Globus pallidus (tissue), 1 donor: ENCODE data around the gene XYLT1.
"Not testable (repeated sequence)": the region's sequence is repeated elsewhere in the genome, so short reads cannot be mapped to it uniquely, and the experiment has no call there.

Source experiments
- DNase-seq: peaks from one replicate; pipeline ENCODE4 v3.0.0-alpha.2; 2015; ENCODE audit warnings: low spot score

The XYLT1 gene

GRCh38 chr16:17483351-17483750 lies 12.6 kb upstream of the XYLT1 start:
- no peak for DNase-seq

GRCh38 chr16:17482341-17482740 lies 11.6 kb upstream of the XYLT1 start:
- DNase-seq = not testable (repeated sequence)

GRCh38 chr16:17481736-17482135 lies 11.0 kb upstream of the XYLT1 start:
- no peak for DNase-seq

DNA sequence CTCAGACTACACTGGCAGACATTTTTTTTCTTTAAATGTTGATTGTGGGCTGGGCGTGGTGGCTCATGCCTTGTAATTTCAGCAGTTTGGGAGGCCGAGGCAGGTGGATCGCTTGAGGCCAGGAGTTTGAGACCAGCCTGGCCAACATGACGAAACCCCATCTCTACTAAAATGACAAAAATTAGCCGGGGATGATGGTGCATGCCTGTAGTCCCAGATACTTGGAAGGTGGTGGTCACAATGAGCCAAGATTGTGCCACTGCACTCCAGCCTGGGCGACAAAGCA lies 6.4 kb upstream of the XYLT1 start:
- DNase-seq = not testable (repeated sequence)

DNA sequence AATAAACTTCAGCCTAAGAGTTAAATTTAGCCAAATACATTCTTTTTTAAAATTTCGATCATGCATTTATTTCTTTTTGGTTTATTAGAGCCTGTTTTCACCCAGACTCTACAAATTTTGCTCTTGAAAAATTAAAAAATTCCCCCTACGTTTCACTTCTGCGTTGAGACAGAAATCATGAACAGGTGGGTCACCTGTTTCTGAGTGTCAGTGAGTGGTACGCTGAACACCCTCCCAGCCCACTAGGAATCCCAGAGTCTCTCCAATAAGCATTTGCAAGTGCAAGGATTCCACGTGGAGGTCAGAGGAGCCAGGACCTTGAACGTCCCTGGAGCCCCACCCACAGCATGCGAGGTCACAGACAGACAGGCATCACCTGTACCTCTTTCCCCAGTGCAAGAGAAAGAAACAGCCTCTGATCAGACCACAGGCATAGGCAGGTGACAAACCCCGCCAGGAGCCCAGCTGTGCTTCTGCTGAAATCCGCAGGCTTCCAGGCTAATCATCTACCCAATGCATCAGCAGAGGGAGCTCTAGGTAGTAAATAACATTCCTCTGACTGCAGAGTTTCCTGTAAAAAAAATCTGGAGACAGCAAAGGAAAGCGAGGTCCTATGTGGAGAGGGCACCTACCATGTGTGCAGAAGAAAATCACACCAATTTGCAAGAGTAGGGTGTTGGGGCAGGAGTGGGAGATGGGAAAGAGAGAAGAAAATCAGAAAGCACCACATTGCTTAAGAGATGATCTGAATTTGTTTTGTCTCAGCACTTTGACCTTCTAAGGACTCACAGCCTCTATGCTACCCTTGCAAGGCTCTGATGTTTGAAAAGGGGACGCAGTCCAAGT lies 5.9 kb upstream of the XYLT1 start:
- no peak for DNase-seq

DNA sequence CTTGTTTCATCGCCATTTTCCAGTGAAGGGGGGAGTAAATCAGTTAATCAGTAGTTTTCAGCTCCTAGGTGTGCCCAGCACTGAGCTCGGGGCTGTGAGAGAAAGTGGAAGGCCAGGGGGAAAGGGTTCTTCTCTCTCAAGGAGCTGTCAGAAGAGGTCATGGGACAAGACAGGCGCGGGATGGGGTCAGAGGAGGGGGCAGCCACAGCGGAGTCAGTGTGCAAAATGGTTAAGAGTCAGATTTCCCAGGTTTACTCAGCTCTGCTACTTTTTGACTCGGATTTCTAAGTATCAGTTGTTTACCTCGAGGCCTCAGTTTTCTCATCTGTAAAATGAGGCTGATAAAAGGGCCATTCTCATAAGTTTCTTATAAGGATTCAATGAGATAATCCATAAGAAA lies 4.3 kb upstream of the XYLT1 start:
- DNase-seq = no peak

- no peak for DNase-seq
Observed at GRCh38 chr16:17474572-17474971, 3.8 kb upstream of the XYLT1 start.

- no peak for DNase-seq
Observed at GRCh38 chr16:17474037-17474436, 3.3 kb upstream of the XYLT1 start.

DNA sequence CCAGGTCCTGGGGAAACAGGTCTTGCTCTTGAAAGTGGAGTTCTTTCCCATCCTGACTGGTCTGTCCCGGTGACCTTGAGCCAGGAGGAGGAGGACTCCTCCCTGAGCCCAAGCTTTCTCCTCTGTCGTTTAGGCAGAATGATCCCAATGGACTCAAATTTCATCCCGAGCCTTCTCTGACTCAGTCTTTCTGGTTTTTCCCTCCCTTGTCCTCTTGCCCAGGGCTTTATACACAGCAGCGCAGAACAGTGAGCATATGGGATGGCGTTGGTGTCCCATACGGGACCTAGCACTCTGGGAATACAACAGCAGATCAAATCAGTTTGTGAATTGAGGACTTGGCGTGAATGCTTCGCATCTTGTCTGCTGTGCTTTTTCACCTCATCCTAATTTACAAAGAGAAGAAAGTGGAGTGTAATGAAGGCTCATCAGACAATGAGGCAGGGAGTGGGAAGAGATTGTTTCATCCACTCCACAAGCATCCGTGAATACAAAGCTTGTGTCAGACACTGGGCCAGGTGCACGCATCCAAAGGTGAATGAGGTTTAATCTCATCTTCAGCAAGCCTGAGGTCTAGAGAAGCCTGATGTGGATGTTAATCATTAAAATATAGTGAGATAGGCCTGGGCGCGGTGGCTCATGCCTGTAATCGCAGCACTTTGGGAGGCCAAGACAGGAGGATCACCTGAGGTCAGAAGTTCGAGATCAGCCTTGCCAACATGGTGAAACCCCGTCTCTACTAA lies 1.1 kb upstream of the XYLT1 start:
- DNase-seq = no peak

GRCh38 chr16:17470182-17470907 lies 415 bp downstream of the XYLT1 start:
- no peak for DNase-seq

DNA sequence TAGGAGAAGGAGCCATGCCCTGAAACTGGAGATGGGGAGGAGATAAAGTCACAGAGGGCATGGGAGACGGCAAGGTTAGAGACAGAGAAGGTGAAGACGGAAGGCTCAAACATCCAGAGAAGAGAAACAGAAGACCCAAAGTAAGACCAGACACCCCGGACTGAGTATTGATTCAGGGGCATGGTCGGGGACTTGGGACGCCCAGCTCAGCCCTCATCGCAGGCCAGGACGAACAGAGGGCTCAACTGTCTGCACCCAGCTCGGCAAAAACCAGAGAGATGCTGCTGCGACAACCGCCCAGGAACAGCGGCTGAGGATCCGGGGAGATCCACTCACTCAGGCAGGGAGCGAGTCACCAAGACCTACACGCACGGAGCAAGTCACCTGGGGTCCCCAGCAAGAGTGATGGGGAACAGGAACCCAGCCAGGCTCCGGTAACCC lies 999 bp downstream of the XYLT1 start:
- DNase-seq = no peak

- no peak for DNase-seq
Observed at GRCh38 chr16:17469011-17469740, 1.6 kb downstream of the XYLT1 start.

DNA sequence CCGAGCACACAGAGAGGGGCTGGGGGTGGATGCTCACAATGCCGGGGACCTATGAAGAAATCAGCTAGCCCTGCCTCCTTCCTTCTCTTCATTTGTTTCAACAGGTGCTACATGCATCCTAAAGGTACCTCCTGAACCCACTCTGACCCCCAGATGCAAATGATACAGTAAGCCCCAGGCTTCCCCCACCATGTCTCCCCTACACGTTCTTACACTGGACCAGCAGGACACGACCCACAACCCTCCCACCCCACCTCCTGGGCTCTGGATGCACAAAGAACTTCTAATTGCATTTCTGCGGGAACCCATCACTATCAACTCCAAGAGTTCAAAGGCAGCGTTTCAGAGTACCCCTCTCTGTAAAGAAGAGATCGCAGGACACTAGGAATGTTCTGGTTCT lies 2.1 kb downstream of the XYLT1 start:
- no peak for DNase-seq

- DNase-seq = peak; percentile 87
Observed at GRCh38 chr16:17467923-17468540, 2.7 kb downstream of the XYLT1 start.

DNA sequence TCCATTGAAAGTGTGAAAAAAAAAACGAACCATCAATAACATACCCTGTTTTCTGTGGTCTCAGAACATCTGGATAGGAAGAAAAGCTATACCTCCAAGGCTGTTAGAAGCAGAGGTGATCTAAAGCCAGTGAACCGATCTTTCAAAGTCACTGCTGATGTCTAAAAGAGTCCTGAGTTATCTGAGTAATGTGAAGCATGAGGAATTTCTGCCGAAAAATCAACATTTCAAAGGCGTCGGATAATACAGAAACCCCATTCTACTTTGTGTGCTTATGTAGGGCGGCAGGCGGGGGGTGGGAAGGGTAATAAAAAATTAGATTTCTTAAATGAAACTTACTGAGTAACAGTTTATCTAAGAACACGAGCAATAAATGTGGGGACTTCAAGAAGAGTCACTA lies 3.9 kb downstream of the XYLT1 start:
- no peak for DNase-seq

GRCh38 chr16:17465460-17465859 lies 5.3 kb downstream of the XYLT1 start:
- no peak for DNase-seq

DNA sequence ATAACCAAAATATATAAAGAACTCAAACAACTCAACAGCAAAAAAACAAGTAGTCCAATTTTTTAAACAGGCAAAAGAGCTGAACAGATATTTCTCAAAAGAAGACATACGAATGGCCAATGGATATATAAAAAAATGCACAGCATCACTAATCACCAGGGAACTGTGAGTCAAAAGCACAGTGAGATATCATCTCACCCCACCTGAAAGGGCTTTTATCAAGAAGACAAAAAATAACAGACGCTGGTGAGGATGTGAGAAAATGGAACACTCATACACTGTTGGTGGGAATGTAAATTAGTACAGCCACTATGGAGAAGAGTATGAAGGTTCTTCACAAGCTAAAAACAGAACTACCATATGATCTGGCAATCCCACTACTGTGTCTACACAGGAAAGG lies 7.4 kb downstream of the XYLT1 start:
- DNase-seq = no peak

- DNase-seq = no peak
Observed at GRCh38 chr16:17461951-17462729, 8.6 kb downstream of the XYLT1 start.

- no peak for DNase-seq
Observed at GRCh38 chr16:17460890-17461289, 9.9 kb downstream of the XYLT1 start.

DNA sequence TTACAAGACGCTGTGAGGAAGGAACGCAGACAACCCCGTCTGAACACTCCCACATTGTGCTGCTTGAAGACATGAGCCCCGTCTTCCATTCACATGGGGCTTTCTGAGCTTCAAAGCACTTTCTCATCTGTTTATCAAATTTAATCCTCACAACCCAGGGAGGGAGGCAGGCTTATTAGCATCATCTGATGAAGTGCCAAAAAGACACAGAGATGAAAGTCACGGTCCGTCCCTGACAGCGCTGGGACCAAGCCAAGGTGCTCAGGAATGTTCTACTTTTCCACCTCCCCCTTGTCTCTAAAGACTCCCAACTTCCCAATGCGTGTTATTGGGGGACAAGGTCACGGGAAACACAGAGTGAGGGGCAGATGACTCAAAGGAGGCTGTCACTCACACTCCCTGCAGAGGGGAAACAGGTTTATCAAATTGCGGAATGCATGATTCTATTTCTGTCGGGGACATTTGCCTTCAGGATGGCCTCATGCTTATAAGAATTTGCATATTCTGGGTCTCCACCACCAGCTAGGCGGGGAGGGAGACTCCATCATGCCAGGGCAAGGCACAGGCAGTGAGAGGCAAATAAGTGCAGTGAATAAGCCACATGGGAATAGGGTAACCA lies 10.7 kb downstream of the XYLT1 start:
- no peak for DNase-seq

GRCh38 chr16:17457997-17458396 lies 12.8 kb downstream of the XYLT1 start:
- no peak for DNase-seq
